Neural cell (in vitro differentiated cells): ENCODE measurements around the gene SH3TC1. TPM values are rescaled to one million over a fixed set of nuclear protein-coding genes. Genes with fewer than 3 reads are reported as not detected.

Experiments used
- H2AFZ ChIP-seq: fragments of 200-600, 300-800 bp; sonication (generic), shearing (Covaris generic); 2 replicates; pipeline ENCODE4 v1.6.0; 2014; ENCODE audit warnings: low read depth, mild to moderate bottlenecking, antibody characterized with exemption, low read length, moderate library complexity
- H3F3A ChIP-seq: fragments of 200-600 bp; shearing (Covaris generic); 2 replicates; pipeline ENCODE4 v1.6.1; 2016; ENCODE audit warnings: mild to moderate bottlenecking, moderate library complexity, mixed read lengths, antibody characterized with exemption, low read length; ENCODE audit not compliant: insufficient read depth, poor library complexity, severe bottlenecking
- H3K27ac ChIP-seq: fragments of 200-600, 300-800 bp; sonication (generic), shearing (Covaris generic); 2 replicates; pipeline ENCODE4 v1.5.1; 2014; ENCODE audit warnings: mild to moderate bottlenecking, low read length, moderate library complexity
- H3K27me3 ChIP-seq: fragments of 300-800, 200-600 bp; sonication (generic), shearing (Covaris generic); 2 replicates; pipeline ENCODE4 v1.6.0; 2014; ENCODE audit warnings: mild to moderate bottlenecking, low read depth, low read length, moderate library complexity; ENCODE audit not compliant: insufficient read depth
- H3K36me3 ChIP-seq: fragments of 300-800, 200-600 bp; sonication (generic), shearing (Covaris generic); 2 replicates; pipeline ENCODE4 v1.5.1; 2014; ENCODE audit warnings: mild to moderate bottlenecking, antibody characterized with exemption, low read length, moderate library complexity; ENCODE audit not compliant: insufficient read depth
- H3K4me2 ChIP-seq: fragments of 300-800, 200-600 bp; sonication (generic), shearing (Covaris generic); 2 replicates; pipeline ENCODE4 v1.6.0; 2014; ENCODE audit warnings: mild to moderate bottlenecking, low read length
- H3K4me3 ChIP-seq: fragments of 300-800, 200-600 bp; sonication (generic), shearing (Covaris generic); 2 replicates; pipeline ENCODE4 v1.5.1; 2014; ENCODE audit warnings: mild to moderate bottlenecking, low read length, moderate library complexity
- H3K79me2 ChIP-seq: fragments of 200-600 bp; shearing (Covaris generic); replicated peaks from 2 replicates; pipeline ENCODE4 v1.6.0; 2014; ENCODE audit warnings: mild to moderate bottlenecking, low read length, moderate library complexity; ENCODE audit not compliant: insufficient read depth
- H3K9ac ChIP-seq: fragments of 300-800, 200-600 bp; sonication (generic), shearing (Covaris generic); 2 replicates; pipeline ENCODE4 v1.6.1; 2016; ENCODE audit warnings: mild to moderate bottlenecking, low read length, mixed read lengths
- H3K9me2 ChIP-seq: fragments of 200-600 bp; shearing (Covaris generic); 2 replicates; pipeline ENCODE4 v1.6.1; 2016; ENCODE audit warnings: mild to moderate bottlenecking, low read length, mixed read lengths; ENCODE audit not compliant: insufficient read depth
- H3K9me3 ChIP-seq: fragments of 200-600, 300-800 bp; sonication (generic), shearing (Covaris generic); 2 replicates; pipeline ENCODE4 v1.6.1; 2016; ENCODE audit warnings: mild to moderate bottlenecking, mixed run types, low read length, moderate library complexity, mixed read lengths
- H4K20me1 ChIP-seq: fragments of 200-600 bp; shearing (Covaris generic); 2 replicates; pipeline ENCODE4 v1.6.1; 2016; ENCODE audit warnings: mild to moderate bottlenecking, mixed run types; ENCODE audit not compliant: insufficient read depth
- EP300 ChIP-seq: fragments of 450-650 bp; conservative IDR thresholded peaks from 2 replicates; pipeline ENCODE4 v1.6.1; 2014; ENCODE audit warnings: antibody characterized with exemption, mild to moderate bottlenecking, moderate library complexity; ENCODE audit not compliant: poor library complexity, severe bottlenecking
- EZH2 ChIP-seq: fragments of 200-600, 300-800 bp; shearing (Covaris generic), sonication (generic); IDR thresholded peaks from 2 replicates; pipeline ENCODE4 v1.6.1; 2014; ENCODE audit warnings: antibody characterized with exemption, low read length, borderline replicate concordance, mild to moderate bottlenecking; ENCODE audit not compliant: insufficient read depth, poor library complexity, severe bottlenecking
- MXI1 ChIP-seq: fragments of 450-650 bp; conservative IDR thresholded peaks from 2 replicates; pipeline ENCODE4 v1.6.1; 2014; ENCODE audit warnings: antibody characterized with exemption, mild to moderate bottlenecking; ENCODE audit not compliant: poor library complexity, severe bottlenecking
- POLR2AphosphoS5 ChIP-seq: IDR thresholded peaks from 2 replicates; pipeline ENCODE4 v1.6.1; 2012
- RAD21 ChIP-seq: fragments of 450-650 bp; conservative IDR thresholded peaks from 2 replicates; pipeline ENCODE4 v1.6.1; 2014; ENCODE audit warnings: antibody characterized with exemption, mild to moderate bottlenecking, moderate library complexity
- SMC3 ChIP-seq: fragments of 450-650 bp; conservative IDR thresholded peaks from 2 replicates; pipeline ENCODE4 v1.6.1; 2014; ENCODE audit warnings: antibody characterized with exemption, mild to moderate bottlenecking, moderate library complexity; ENCODE audit not compliant: poor library complexity
- TAF1 ChIP-seq: IDR thresholded peaks from 2 replicates; pipeline ENCODE4 v1.6.1; 2012; ENCODE audit warnings: low read depth
- polyA plus RNA-seq: library from polyadenylated mRNA; depleted of rRNA; stranded (reverse); fragments of >200 nt; gene quantifications from 2 replicates; pipeline ENCODE4 v1.2.3, GENCODE V29; 2014
- TF ChIP-seq, protein P1 (sequence below): IDR thresholded peaks from 2 replicates; pipeline ENCODE4 v1.6.1; 2012; ENCODE audit warnings: borderline replicate concordance
- TF ChIP-seq, protein P2 (sequence below): fragments of 450-650 bp; IDR thresholded peaks from 2 replicates; pipeline ENCODE4 v1.5.1; 2014; ENCODE audit warnings: antibody characterized with exemption, mild to moderate bottlenecking, moderate library complexity; ENCODE audit not compliant: poor library complexity, severe bottlenecking

SH3TC1 gene
- polyA plus RNA-seq, 1 donor from 2014 or later: not detected

GRCh38 chr4:8217871-8218270 is 18.8 kb downstream of the SH3TC1 start:
- no peak overlapping the region for H3K4me3 ChIP-seq
- H3K27ac ChIP-seq: no peak overlapping the region
- H3K4me2 ChIP-seq: no peak overlapping the region
- no peaks in the 10 kb centered on the region for H3K9me3 ChIP-seq
- no peak overlapping the region for H3K9ac ChIP-seq
- no peak overlapping the region for H2AFZ ChIP-seq
- no peaks in the 10 kb centered on the region for H3F3A ChIP-seq
- no peaks in the 10 kb centered on the region for H3K27me3 ChIP-seq
- no peaks in the 10 kb centered on the region for H3K9me2 ChIP-seq
- H4K20me1 ChIP-seq: no peaks in the 10 kb centered on the region
- TF ChIP-seq, protein P1, sequence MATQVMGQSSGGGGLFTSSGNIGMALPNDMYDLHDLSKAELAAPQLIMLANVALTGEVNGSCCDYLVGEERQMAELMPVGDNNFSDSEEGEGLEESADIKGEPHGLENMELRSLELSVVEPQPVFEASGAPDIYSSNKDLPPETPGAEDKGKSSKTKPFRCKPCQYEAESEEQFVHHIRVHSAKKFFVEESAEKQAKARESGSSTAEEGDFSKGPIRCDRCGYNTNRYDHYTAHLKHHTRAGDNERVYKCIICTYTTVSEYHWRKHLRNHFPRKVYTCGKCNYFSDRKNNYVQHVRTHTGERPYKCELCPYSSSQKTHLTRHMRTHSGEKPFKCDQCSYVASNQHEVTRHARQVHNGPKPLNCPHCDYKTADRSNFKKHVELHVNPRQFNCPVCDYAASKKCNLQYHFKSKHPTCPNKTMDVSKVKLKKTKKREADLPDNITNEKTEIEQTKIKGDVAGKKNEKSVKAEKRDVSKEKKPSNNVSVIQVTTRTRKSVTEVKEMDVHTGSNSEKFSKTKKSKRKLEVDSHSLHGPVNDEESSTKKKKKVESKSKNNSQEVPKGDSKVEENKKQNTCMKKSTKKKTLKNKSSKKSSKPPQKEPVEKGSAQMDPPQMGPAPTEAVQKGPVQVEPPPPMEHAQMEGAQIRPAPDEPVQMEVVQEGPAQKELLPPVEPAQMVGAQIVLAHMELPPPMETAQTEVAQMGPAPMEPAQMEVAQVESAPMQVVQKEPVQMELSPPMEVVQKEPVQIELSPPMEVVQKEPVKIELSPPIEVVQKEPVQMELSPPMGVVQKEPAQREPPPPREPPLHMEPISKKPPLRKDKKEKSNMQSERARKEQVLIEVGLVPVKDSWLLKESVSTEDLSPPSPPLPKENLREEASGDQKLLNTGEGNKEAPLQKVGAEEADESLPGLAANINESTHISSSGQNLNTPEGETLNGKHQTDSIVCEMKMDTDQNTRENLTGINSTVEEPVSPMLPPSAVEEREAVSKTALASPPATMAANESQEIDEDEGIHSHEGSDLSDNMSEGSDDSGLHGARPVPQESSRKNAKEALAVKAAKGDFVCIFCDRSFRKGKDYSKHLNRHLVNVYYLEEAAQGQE: no peak
- TF ChIP-seq POLR2AphosphoS5 (no peak), RAD21 (no peak), TAF1 (no peak)
- no peaks in the 10 kb centered on the region for H3K79me2 ChIP-seq
- H3K36me3 ChIP-seq: no peaks in the 10 kb centered on the region

DNA sequence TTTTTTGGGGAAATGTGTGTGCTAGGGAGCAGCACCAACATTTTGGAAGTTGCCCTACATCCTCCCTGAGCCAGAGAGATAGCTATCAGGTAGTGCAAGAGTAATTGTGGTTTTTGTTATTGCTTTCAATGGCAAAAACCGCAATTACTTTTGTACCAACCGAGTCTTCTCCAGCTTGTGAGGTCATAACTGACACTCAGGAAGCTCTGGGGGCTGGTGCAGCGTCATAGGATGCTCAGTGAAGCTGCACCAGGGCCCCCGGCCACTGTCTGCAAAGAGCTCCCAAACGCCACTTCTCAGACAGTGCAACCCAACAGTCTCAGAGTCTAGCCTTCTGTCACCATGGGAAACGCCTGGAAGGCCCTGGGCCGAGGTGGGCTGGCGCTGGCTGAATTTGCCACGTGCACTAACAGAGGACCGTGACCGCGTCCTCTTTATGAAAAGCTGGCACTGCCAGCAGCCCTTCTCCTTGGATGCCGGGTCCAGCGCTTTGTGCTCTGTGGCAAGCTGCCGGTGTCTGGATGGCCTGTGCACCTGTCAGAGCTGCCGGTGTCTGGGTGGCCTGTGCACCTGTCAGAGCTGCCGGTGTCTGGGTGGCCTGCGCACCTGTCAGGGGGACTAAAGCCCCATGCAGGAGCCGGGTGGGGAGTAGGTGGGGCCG is 19.4 kb downstream of the SH3TC1 start:
- no peaks in the 10 kb centered on the region for H3K27me3 ChIP-seq
- no peak overlapping the region for H2AFZ ChIP-seq
- no peaks in the 10 kb centered on the region for H4K20me1 ChIP-seq
- no peak overlapping the region for H3K9ac ChIP-seq
- no peaks in the 10 kb centered on the region for H3K36me3 ChIP-seq
- no peaks in the 10 kb centered on the region for H3F3A ChIP-seq
- H3K4me3 ChIP-seq: no peak overlapping the region
- no peaks in the 10 kb centered on the region for H3K9me2 ChIP-seq
- H3K79me2 ChIP-seq: no peaks in the 10 kb centered on the region
- H3K9me3 ChIP-seq: no peaks in the 10 kb centered on the region
- TF ChIP-seq RAD21 (no peak), MXI1 (no peak), POLR2AphosphoS5 (no peak), SMC3 (no peak), EP300 (no peak), TAF1 (no peak), EZH2 (no peak)
- TF ChIP-seq, protein P2, sequence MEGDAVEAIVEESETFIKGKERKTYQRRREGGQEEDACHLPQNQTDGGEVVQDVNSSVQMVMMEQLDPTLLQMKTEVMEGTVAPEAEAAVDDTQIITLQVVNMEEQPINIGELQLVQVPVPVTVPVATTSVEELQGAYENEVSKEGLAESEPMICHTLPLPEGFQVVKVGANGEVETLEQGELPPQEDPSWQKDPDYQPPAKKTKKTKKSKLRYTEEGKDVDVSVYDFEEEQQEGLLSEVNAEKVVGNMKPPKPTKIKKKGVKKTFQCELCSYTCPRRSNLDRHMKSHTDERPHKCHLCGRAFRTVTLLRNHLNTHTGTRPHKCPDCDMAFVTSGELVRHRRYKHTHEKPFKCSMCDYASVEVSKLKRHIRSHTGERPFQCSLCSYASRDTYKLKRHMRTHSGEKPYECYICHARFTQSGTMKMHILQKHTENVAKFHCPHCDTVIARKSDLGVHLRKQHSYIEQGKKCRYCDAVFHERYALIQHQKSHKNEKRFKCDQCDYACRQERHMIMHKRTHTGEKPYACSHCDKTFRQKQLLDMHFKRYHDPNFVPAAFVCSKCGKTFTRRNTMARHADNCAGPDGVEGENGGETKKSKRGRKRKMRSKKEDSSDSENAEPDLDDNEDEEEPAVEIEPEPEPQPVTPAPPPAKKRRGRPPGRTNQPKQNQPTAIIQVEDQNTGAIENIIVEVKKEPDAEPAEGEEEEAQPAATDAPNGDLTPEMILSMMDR: no peak
- TF ChIP-seq, protein P1: no peak
- no peak overlapping the region for H3K4me2 ChIP-seq
- H3K27ac ChIP-seq: no peak overlapping the region
